Measurements from ENCODE around the gene TMEM238L. TPM values are rescaled to one million over a fixed set of nuclear protein-coding genes. Genes with fewer than 3 reads are reported as not detected.

TMEM238L gene
- total RNA-seq, 4 donors from 2014 or later = not detected

GRCh38 chr17:10776381-10776780 lies 27.5 kb downstream of the TMEM238L start:
- peak overlapping the region in 1 of 3 donors; percentile 47 for H3K27ac ChIP-seq
- TF ChIP-seq POLR2A (IDR thresholded peaks at IDR 0.05) (no peak), CTCF (IDR thresholded peaks at IDR 0.05) (no peak)
- no peaks in the 10 kb centered on the region for H3K9me3 ChIP-seq
- DNase-seq = peak; percentile 36 to 59
- no peaks in the 10 kb centered on the region for H3K27me3 ChIP-seq
- H3K4me3 ChIP-seq (replicated peaks in 1 of 3) = no peak overlapping the region
- no peaks in the 10 kb centered on the region for H3K36me3 ChIP-seq
- H3K4me1 ChIP-seq = peaks cover 0 to 20% of the 10 kb centered on the region in 2 donors
- intact Hi-C loops (cut with DNase I) = no loop called here
- WGBS, 2 donors = 28 to 31% methylated on average over 2 of the region's 2 CpGs

GRCh38 chr17:10775740-10776356 lies 28.1 kb downstream of the TMEM238L start:
- intact Hi-C loops (cut with DNase I) = no loop called here
- H3K27ac ChIP-seq = peak overlapping the region in 1 of 3 donors; percentile 47
- no peak for TF ChIP-seq POLR2A (IDR thresholded peaks at IDR 0.05)
- no peak for TF ChIP-seq CTCF (IDR thresholded peaks at IDR 0.05)

GRCh38 chr17:10775058-10775457 lies 28.8 kb downstream of the TMEM238L start:
- no peak overlapping the region for H3K27ac ChIP-seq
- 94 to 96% methylated on average over 4 of the region's 4 CpGs for WGBS, 2 donors
- H3K4me3 ChIP-seq (replicated peaks in 1 of 3) = no peak overlapping the region
- no peak for TF ChIP-seq CTCF (IDR thresholded peaks at IDR 0.05)
- TF ChIP-seq POLR2A (IDR thresholded peaks at IDR 0.05) = no peak
- H3K27me3 ChIP-seq = no peaks in the 10 kb centered on the region
- H3K4me1 ChIP-seq = peaks cover 0 to 20% of the 10 kb centered on the region in 2 donors
- no peaks in the 10 kb centered on the region for H3K9me3 ChIP-seq
- DNase-seq = no peak
- intact Hi-C loops (cut with DNase I) = no loop called here
- no peaks in the 10 kb centered on the region for H3K36me3 ChIP-seq

More at GRCh38 chr17:10775740-10776356, 28.1 kb downstream of the TMEM238L start:
- no peak overlapping the region for H3K4me3 ChIP-seq (replicated peaks in 1 of 3)
- peaks cover 0 to 20% of the 10 kb centered on the region in 2 donors for H3K4me1 ChIP-seq
- no peak for DNase-seq
- H3K9me3 ChIP-seq = no peaks in the 10 kb centered on the region
- no peaks in the 10 kb centered on the region for H3K36me3 ChIP-seq
- no peaks in the 10 kb centered on the region for H3K27me3 ChIP-seq
- WGBS, 2 donors = 62 to 64% methylated on average over 5 of the region's 5 CpGs

GRCh38 chr17:10773391-10773790 lies 30.5 kb downstream of the TMEM238L start:
- WGBS, 2 donors = 56 to 59% methylated on average over 2 of the region's 2 CpGs

More at GRCh38 chr17:10773391-10773790, 30.5 kb downstream of the TMEM238L start:
- no peak overlapping the region for H3K4me3 ChIP-seq (replicated peaks in 1 of 3)
- intact Hi-C loops (cut with DNase I) = no loop called here
- peaks cover 0 to 20% of the 10 kb centered on the region in 2 donors for H3K4me1 ChIP-seq
- no peak for DNase-seq
- no peaks in the 10 kb centered on the region for H3K9me3 ChIP-seq
- TF ChIP-seq POLR2A (IDR thresholded peaks at IDR 0.05) (no peak), CTCF (IDR thresholded peaks at IDR 0.05) (no peak)
- H3K27ac ChIP-seq = no peak overlapping the region
- H3K27me3 ChIP-seq = no peaks in the 10 kb centered on the region
- H3K36me3 ChIP-seq = no peaks in the 10 kb centered on the region
